Putamen (tissue), 1 donor: ENCODE data around the gene GRID2.

Experiments
- DNase-seq: peaks from one replicate; pipeline ENCODE4 v3.0.0-alpha.2; 2016; ENCODE audit warnings: low spot score

GRID2 gene

DNA sequence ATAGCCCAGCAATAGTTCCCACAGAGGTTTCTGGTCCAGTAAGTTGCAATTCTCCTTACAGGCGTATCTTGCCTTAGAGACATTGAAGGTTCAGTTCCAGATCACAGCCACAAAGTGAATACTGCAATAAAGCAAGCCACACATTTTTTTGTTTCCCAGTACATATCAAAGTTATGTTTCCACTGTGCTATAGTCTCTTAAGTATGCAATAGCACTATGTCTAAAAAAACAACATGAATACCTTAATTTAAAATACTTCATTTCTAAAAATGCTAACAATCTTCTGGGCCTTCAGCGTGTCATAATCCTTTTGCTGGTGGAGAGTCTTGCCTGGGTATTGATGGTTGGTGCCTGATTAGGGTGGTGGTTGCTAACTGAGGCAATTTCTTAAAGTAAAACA, 659.1 kb downstream of the GRID2 start:
- DNase-seq = no peak

- no peak for DNase-seq
Observed at GRCh38 chr4:92968556-92968955, 664.8 kb downstream of the GRID2 start.

DNA sequence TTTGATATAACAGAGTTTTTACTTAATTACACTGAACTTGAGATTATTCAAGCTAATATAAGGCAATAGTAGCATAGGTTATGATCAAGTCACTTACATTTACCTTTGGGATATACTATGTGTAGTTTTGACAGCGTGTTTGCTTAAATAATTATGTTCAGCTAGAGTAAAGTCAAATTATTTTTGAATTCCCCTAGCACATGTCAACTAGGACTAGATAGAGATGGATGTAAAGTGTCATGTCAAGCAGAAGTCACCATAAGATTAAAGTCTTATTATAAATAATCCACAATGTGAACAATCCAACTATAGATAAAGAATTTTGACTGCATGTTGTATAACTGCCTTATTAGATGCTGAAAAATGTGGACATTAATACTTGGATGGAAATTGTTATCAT, 665.2 kb downstream of the GRID2 start:
- no peak for DNase-seq

DNA sequence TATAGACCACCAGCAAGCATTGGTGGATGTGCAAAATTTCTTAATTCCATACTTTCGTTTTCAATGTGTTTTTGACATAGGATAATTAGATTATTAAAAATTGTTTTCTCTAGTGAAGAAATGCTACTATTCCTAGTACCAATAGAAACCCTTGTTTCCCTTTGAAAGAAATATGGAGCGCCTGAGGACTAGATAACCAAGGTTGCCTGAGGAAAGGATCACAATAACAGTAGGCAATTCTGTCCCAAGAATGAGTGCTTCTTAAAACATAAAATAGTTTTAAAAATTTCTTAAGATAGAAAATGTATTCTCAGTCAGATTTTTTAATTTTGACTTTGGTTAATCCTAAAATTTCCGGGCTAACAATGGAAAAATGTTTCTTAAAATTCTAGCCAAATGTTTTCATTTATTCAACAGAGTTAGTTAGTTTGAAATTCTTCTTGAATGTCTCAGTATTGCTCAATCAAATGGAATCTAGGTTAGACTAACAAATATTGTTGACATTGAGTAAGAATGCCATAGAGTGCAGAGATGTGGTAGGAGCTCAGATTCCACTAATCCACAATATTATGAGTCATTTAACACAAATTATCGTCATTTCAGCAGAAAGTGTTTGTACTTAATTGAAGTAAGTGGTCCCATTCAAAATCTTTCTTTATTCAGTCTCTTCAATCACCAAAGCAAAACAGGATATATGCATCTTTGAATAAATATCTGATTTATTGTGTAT, 666.0 kb downstream of the GRID2 start:
- no peak for DNase-seq

- no peak for DNase-seq
Observed at GRCh38 chr4:92970996-92971395, 667.2 kb downstream of the GRID2 start.

GRCh38 chr4:92988301-92988700, 684.5 kb downstream of the GRID2 start:
- DNase-seq = no peak

DNA sequence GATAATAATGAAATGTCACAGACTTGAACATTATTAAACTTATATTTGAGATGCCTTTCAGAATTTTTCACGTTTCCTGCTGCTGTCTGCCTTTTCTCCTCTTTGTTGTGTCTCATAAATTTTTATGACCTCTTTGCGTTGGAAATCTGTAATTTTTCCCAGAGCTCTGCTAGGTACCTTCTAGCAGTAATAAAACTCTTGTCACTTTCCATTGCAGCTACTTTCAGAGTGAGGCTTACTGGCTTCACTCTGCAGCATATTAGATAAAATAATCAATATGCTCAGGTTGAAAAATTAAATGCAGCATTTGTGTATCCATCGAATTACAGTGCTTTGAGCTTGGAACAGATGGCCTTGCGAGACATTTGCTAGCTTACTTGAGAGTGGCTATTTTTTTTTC, 689.0 kb downstream of the GRID2 start:
- no peak for DNase-seq

DNA sequence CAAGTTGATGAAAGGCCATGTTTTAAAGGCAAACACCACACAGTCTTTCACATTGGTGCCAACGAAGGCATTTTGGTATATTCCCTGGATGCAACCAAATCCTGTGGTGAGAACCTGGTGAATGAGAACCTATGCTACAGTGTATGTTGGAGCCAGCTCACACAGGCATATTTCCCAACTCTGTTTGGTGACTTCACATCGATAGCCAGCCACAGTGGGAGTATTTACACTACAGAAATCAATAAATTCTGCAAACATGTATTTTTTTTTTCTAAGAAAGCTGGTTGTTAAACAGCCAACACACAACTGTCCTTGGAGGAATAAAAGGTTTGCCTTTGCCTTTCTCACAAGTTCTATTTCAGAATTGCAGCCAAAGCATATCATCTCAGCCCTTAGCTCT, 691.0 kb downstream of the GRID2 start:
- no peak for DNase-seq

DNA sequence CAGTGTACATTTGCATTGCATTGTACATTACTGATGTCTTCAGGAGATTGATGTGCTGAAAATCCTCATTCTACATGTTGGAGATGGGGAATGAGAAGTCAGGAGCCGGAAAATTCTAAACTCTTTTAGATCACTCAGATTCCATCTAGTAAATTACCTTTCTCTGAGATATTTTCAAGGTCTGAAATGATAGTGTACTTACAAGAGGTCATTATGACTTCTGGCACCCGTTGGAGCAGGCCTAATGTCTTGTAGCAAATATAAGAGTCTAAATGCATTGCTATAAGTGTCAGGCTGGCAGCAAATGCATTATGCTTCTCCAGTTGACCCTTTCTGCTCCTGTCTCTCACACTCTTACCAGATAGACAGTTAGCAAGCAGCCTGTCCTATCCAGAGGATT, 692.8 kb downstream of the GRID2 start:
- no peak for DNase-seq

DNA sequence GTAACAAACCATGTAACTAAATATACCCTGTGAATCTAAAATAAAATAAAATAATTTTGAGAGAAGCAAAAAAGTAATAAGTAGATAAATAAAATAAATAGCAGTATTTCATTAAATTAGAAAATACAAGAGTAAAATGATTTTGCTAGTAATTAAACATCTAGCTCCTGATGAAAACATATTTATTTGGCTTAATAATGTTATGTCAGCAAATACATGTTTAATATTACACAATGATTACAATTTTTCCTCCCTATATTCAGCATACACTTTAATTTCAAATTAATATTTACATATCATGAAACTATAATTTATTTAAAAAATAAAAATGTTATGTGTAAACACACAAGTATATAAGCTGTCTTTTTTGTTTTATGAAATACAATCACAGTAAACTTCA, 697.1 kb downstream of the GRID2 start:
- DNase-seq = no peak

DNA sequence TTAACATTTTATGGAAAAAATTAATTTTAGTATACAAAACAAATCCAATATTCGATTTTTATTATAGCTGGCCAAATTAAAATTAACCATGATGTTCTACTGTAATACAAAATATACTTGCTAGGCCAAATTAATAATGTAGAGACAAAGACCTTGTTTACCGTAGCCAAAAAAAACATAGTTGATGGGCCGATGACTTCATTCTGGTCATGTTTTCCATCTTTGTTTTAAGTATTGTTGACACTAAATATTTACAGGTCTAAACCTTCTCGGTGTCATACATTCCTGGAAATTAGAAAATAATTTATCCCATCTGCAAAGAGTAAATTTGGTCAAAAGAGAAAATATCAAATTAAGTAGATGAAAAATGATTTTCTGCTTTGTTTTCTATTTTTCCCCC, 698.5 kb downstream of the GRID2 start:
- DNase-seq = no peak

GRCh38 chr4:93016350-93016749, 712.6 kb downstream of the GRID2 start:
- DNase-seq = no peak

DNA sequence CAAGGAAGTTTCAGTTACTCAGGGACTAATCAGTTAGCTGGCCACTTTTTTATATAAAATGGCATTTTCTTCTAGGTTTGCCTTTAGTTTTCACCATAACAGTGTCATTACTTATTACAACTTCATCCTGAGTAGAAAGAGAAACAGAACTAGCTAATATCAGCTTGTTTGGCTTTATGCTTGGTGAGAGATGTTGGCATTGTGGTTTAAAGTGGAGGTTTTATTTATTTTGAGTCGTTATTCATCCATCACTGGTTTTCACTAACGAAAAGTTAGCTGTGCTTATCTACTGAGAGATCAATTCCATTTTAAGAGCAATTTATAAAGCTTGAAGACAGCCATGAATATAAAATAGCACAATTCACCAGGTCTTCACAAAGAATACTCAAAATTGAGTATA, 714.5 kb downstream of the GRID2 start:
- DNase-seq = no peak

- DNase-seq = no peak
Observed at GRCh38 chr4:93018806-93019205, 715.0 kb downstream of the GRID2 start.

- DNase-seq = no peak
Observed at GRCh38 chr4:93029769-93030168, 726.0 kb downstream of the GRID2 start.

- no peak for DNase-seq
Observed at GRCh38 chr4:93030670-93031069, 726.9 kb downstream of the GRID2 start.

- DNase-seq = no peak
Observed at GRCh38 chr4:93031431-93032098, 727.8 kb downstream of the GRID2 start.

DNA sequence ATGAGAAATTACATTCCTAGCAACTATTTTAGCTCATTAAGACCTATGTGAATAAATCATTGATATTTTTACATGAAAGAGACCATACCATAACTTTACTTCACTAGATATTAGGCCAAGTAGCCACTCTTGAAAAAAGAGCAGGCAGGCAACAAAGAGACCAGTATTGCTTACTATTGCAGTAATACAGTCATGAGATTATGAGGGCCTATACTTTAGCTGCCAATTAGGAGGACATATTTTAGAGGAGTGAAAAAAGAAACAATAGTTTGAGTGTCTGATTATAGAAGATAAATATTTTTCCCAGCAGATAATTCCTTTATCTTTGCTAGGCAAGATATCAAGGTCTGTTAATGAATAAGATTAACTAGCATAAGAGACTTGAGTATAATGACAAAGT, 739.0 kb downstream of the GRID2 start:
- no peak for DNase-seq

DNA sequence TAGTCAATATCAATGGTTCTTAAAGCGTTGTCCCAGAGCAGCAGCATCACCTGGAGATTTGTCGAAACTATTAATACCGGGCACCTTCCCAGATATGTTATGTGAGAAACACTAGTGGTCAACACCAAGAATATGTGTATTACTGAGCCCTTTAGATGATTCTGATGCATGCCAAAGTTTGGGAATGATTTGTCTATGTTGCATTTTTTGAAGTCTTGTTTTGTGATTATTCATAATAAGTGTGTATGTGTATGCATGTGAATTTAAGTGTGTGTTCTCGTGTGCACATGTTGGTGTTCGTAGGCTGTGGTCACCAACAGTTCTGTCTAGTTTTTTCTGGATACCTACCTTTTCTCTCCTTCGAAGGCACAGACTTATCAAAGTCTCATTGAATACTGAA, 749.4 kb downstream of the GRID2 start:
- DNase-seq = no peak

- DNase-seq = no peak
Observed at GRCh38 chr4:93061826-93062225, 758.1 kb downstream of the GRID2 start.

GRCh38 chr4:93063325-93063724, 759.6 kb downstream of the GRID2 start:
- no peak for DNase-seq

DNA sequence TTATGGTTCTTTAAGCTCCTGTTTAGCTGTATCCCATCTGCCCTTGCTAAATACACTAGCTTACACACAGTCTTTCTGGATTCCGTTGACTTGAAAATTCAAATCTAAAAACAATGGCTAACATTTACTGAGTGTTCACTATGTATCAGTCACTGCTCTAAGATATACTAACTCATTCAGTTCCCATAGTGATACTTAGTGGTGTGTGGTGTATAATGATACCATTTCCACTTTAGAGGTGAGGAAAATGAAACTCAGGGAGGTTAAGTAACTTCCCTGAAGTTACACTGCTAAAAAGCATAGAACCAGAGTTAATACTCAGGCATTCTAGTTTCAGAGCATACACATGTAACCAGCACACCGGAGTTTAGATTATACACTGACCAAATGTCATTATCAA, 762.0 kb downstream of the GRID2 start:
- DNase-seq = no peak

DNA sequence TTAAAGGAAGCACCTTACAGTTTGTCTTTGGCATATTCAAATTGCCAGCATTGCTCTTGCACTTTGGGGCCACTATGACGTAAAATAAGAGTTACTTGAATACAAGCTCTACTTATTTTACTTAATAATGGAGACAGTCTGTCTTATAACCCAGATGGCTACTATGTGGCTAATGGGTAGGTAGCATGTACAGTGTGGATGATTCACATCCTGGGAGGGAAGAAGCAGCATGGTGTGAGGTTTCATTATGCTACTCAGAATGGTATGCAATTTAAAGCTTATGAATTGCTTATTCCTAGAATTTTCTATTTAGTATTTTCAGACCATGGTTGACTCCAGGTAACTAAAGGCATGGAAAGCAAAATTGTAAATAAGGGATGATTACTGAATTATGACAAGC, 763.0 kb downstream of the GRID2 start:
- no peak for DNase-seq

DNA sequence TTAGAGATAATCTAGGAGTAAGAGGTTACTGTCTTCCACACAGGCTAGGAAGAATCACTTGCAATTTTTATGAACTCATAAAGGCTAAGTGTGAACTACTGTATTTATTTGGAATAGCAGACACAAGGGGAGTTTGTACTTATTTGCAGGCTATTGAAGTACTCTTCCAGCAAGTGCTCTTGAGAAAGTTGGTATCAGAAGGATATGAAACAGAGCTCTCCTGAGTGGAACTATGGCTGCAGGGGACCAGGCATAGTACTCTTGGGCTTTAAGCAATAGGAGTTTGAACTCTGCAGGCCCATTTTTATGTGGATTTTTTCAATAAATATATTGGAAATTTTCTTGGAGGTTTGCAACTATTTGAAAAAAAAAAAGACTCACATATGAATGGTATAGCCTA, 768.5 kb downstream of the GRID2 start:
- no peak for DNase-seq
